GM03348 (cell line): ENCODE measurements around the gene PKD1.

Experiments used
- DNase-seq: peaks from one replicate; pipeline ENCODE4 v3.0.0; 2012; ENCODE audit warnings: low spot score

Gene PKD1

GRCh38 chr16:2074071-2074470, 61.6 kb downstream of the PKD1 start:
- DNase-seq = no peak

DNA sequence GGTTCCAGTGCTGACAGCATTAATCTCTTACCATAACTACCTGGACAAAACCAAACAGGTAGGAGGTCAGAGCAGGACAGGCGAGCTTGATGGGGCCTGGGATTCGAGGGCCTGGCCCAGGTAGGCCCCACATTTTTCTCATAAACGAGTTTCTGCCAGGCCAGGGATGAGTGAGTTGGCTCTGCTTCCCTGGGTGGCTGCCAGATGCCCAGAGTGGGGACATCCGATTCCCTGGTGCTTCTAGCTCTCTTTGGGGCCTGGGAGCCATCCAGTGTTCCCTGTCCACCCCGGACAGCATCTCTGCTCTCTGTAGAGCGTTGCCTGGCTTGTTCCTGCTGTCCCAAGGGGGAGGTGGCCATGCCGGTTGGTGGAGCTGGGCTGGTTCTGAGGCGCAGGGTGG, 62.8 kb downstream of the PKD1 start:
- DNase-seq = no peak

DNA sequence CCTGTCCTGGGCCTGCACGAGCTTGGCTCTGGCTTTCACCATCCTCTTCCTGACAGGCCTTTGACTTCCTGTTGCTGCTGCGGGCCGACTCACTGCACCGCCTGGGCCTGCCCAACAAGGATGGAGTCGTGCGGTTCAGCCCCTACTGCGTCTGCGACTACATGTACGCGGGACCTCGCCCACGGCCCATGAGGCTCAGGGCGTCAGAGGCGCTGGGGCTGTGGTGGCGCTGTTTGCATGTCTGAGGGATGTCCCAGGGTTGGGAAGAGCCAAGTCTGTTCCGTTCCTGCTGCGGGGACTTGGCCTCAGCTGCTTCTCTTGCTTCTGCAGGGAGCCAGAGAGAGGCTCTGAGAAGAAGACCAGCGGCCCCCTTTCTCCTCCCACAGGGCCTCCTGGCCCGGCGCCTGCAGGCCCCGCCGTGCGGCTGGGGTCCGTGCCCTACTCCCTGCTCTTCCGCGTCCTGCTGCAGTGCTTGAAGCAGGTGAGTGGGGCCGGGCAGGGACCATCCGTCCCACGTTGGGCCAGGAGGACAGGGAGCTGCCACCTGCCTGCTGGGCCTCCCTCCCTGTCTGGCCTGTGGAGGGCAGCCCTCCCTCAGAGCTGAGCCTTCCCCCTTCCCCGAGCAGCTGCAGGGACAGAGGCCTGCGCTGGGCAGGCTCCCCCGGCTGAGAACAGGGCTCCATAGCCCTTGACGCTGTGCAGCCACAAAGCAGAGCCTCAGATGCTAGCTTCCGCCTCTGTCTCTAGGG, 64.1 kb downstream of the PKD1 start:
- DNase-seq = no peak

- DNase-seq = no peak
Measured at GRCh38 chr16:2070576-2071453, 64.9 kb downstream of the PKD1 start.

DNA sequence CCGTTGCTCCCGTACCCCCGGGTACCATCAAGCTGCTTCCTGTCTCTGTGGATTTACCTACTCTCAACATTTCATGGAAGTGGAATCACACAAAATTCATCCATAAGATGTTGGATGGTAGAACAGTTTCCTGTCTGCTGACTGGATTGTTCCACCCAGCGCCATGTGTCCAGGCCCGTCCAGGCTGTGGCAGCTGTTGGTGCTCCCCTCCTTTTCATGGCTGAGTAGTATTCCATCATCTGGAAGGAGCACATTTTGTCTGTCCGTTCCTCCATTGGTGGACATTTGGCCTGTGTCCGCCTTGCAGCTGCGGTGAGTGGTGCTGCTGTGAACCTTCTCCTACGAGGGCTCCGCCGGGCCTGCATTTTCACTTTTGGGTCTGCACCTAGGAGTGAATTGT, 69.6 kb downstream of the PKD1 start:
- DNase-seq = no peak

- DNase-seq = no peak
Measured at GRCh38 chr16:2064368-2064945, 71.2 kb downstream of the PKD1 start.

DNA sequence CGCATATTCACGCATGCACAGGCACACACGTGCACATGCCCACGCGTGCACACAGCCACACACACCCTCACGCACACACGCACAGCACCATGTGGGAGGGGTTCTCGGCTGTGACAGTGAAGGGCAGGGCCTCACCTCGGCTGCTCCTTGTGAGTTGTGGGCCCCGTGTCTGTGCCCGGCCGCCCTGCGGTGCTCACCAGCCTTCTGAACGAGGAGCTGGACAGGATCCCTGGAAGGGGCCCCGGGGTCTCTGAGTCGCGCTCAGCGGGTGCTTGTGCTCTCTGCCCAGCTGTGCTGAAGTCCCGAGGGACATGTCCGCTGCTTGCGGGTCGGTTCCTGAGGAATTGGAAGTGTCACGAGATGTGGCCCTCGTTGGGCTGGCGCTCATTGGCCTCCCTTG, 71.8 kb downstream of the PKD1 start:
- DNase-seq = no peak

GRCh38 chr16:2062801-2063200, 72.9 kb downstream of the PKD1 start:
- no peak for DNase-seq

DNA sequence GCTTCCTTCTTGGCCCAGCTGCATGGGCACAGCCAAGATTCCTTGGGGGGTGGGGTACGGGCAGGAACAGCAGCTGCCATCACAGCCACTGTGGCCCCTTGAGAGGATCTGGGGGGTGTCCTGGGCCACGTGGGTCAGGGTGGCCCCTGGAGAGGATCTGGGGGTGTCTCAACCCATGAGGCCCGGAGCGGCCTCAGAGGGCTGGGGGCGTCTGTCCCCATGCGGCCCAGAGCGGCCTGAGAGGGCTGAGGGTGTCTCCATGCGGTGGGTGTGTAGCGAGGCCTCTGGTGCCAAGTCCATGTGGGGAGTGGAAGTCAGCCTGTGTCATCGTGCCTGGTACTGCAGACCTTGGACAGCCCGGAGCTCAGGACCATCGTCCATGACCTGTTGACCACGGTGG, 74.2 kb downstream of the PKD1 start:
- no peak for DNase-seq

GRCh38 chr16:2061023-2061422, 74.7 kb downstream of the PKD1 start:
- no peak for DNase-seq

- no peak for DNase-seq
Measured at GRCh38 chr16:2060346-2060745, 75.4 kb downstream of the PKD1 start.

- DNase-seq = no peak
Measured at GRCh38 chr16:2058872-2059271, 76.8 kb downstream of the PKD1 start.

DNA sequence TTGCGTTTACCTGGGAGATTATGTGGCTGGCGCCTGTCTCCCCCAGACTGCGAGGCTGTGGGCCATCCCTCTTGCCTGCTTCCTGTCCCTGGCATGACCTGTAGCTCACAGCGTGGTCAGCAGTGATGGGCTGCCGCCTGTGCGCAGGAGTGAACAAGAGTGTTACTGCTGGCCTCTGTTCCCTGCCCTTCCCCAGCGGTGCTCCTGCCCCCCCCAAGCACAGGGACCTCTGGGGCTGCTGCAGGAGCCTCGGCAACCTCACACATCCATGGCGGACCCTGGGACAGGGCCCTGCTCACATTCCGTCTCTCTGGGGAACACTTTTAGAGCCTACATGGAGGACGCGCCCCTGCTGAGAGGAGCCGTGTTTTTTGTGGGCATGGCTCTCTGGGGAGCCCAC, 77.3 kb downstream of the PKD1 start:
- no peak for DNase-seq

DNA sequence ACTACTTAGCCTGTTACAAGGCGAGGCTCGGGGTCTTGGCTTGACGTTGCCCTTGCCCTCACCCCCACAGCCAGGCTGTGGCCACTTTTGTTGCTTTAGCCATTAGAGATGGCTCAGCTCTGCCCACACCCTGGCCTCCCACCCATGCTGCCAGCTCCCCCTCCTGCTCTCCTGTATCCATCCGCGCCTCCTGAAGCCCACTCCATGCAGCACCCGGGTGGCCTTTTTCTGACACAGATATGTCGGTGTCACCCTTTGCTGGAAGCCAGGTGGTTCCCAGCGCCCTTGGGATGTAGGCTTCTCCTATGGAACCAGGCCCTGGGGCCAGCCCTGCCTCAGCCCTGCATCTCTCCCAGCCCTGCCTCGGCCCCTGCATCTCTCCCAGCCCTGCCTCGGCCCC, 78.3 kb downstream of the PKD1 start:
- no peak for DNase-seq

- no peak for DNase-seq
Measured at GRCh38 chr16:2056681-2057407, 78.9 kb downstream of the PKD1 start.

DNA sequence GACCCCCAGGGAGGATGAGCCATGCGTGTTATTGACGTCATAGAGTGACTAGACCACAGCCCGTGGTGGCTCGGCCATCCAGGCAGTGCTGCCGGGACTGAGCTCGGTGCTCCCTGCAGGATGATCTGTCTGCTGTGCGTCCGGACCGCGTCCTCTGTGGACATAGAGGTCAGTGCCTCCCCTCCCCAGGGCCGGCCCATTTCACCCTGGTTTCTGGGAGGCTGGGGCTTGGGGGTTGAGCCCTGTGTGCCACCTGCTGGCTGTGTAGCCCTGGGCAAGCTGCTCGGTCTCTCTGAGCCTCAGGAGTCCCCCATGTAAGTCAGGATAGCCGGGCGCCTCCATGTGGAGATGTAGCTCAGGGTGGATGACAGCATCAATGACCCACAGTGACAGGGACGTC, 79.6 kb downstream of the PKD1 start:
- no peak for DNase-seq

DNA sequence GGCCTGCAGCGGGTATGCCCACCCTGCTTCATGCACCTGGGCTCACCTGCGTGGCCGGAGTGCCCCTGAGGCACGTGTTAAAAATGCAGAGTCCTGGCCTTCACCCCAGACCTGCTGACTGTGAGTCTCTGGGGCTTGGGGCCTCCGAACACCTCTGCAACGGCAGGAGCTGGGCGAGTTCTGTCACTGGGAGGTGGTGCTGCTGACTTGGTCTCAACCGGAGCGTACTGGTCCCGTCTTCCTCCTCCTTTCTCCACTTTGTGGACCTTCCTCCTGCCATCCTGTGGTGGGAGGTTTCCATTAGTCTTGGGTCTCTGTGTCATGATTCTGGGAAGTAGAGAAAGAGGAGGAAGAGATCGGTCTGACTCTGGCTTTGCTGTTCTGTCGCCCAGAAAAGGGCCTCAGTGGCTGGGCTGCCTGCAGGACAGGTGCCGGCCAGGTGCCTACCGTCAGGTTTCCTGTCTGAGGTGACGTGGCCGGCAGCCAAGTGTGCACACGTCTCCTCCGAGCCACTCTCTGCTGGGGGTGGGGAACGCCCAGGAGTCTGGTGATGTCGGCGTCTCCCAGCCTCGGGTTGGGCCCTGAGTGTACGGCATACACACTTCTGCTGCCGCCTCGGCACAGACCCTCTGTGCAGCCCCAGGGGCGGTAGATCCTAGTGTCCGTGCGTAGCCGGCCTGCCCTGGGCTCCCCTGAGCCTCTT, 81.0 kb downstream of the PKD1 start:
- DNase-seq = no peak

- no peak for DNase-seq
Measured at GRCh38 chr16:2053897-2054296, 81.8 kb downstream of the PKD1 start.

- no peak for DNase-seq
Measured at GRCh38 chr16:2053211-2053610, 82.5 kb downstream of the PKD1 start.

- DNase-seq = no peak
Measured at GRCh38 chr16:2048116-2048543, 87.6 kb downstream of the PKD1 start.

GRCh38 chr16:2047330-2048115, 88.2 kb downstream of the PKD1 start, which contains the start of the genes NTHL1 and TSC2:
Gene NTHL1 (minus strand): TSS chr16:2047834. CDS start chr16:2047823, 11 bp downstream.
Gene TSC2 (plus strand): TSS chr16:2047985. CDS start chr16:2048616, 631 bp downstream.
- peak; percentile 97 for DNase-seq
